ENCODE data around the gene DCPS. TPM values are rescaled to one million over a fixed set of nuclear protein-coding genes. Genes with fewer than 3 reads are reported as not detected.
"Not testable (repeated sequence)": the region's sequence is repeated elsewhere in the genome, so short reads cannot be mapped to it uniquely, and the experiment has no call there.

Gene DCPS
- total RNA-seq, 2 experiments from 2014 or later, result 29.7 to 39.3 TPM

DNA sequence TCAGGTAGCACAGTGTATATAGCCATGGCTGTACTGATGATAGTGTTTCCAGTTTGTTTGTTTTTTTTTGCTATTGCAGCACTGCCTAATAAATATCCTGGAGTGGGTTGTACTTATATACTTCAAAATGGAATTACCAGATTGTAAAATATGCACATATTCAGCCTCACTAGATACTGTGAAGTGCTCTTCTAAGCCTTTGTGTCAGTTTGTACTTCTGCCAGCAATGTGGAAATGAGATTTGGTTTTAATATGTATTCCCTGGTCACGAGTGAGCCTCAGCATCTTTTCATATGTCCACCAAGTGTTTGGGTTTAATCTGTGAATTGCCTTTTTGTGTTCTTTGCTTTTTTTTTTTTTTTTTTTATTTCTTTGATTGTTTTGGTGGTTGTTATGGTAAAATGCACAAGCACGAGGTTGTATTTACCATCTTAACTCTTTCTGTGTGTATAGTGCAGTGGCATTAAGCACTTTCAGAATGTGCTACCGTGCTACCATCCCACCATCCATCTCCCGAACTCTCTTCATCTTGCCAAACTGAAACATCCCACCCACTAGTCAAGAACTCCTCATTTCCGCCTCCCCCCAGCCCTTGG is 86.5 kb downstream of the DCPS start:
- ChIA-PET POLR2A (no interaction called here), CTCF (interaction anchor here (0.7 kb wide), 1 partner anchor 448 kb away, joined by 7 read pairs; no protein-coding TSS in a partner anchor)
- Mint-ChIP-seq H3K4me1 (no peaks in the 10 kb centered on the region), H3K27ac (no peak overlapping the region), H3K36me3 (ENCODE audit: low read depth) (no peaks in the 10 kb centered on the region), H3K9me3 (ENCODE audit: low read depth) (no peaks in the 10 kb centered on the region), H3K27me3 (no peaks in the 10 kb centered on the region), H3K4me3 (no peak overlapping the region)
- no peak for DNase-seq
- no peak for ATAC-seq
- intact Hi-C loops (cut with DNase I, micrococcal nuclease), result no loop called here

DNA sequence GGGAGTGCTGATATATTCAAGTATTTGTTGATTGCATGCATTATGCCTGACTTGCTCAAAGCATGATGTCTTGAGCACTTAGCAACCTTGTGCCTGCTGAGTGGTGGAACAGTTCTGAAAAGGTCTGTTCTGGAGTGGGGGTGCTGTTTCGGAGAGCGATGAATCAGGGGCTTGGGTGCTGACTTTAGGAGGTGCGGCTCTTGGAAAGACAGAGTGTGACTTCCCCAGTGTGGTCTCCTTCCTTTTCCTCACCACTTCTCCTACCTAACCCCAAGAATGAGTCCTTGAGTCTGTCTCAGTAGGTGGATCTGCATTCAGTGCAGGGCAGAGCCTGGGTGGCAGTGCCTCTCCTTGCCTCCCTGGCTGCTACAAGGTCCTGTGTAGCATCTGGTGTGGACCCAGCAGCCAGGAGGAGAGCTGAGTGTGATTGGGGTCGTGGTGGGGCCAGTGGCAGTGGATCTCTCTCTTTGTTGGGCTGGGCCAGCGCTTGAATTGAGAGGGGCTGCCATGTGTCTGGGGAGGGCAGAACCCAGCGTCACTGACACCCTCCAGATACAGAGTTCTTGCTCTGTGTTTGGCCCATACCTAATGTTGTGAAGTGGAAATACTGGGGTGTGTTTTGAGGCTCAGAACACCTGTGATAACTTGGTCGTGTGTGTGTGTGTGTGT is 87.6 kb downstream of the DCPS start:
- intact Hi-C loops (cut with DNase I, micrococcal nuclease), result no loop called here
- no peaks in the 10 kb centered on the region for H3K9me3 Mint-ChIP-seq (ENCODE audit: low read depth)
- ChIA-PET POLR2A (no interaction called here), CTCF (no interaction called here)
- H3K4me3 Mint-ChIP-seq, result no peak overlapping the region
- H3K27me3 Mint-ChIP-seq, result no peaks in the 10 kb centered on the region
- DNase-seq (no peak), ATAC-seq (no peak)
- no peaks in the 10 kb centered on the region for H3K4me1 Mint-ChIP-seq
- H3K27ac Mint-ChIP-seq, result no peak overlapping the region
- H3K36me3 Mint-ChIP-seq (ENCODE audit: low read depth), result no peaks in the 10 kb centered on the region

DNA sequence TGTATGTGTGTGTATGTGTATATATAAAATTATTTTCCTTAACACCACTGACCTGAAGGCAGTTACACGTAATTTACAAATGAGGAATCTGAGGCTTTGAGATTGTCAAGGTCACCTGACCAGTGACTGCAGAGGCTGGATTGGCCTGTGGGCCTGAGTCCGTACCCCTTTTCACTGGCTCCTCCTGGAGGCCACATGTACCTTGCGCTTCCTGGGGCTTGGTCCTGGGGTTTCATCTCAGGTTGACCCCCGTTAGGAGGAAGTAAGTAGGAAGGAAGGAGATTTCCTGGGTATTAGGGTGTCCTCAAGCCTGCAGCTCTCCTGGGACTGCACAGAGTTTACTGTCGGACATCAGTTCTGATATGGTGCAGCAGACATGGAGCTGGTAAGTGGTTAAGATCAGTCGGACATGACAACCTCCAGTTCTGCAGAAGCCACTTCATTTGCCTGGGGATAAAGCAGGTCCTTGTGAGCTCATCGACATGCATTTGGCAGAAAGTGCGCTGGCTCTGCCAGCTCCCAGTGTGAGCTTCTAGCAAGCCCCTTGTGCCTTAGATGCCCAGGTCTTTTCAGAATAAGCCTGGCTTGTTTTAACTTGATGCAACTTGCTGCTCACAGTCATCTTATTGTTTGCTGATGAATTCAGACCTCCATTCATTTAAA is 88.2 kb downstream of the DCPS start:
- no peaks in the 10 kb centered on the region for H3K9me3 Mint-ChIP-seq (ENCODE audit: low read depth)
- H3K36me3 Mint-ChIP-seq (ENCODE audit: low read depth), result no peaks in the 10 kb centered on the region
- H3K4me3 Mint-ChIP-seq, result no peak overlapping the region
- DNase-seq (no peak), ATAC-seq (no peak)
- intact Hi-C loops (cut with DNase I, micrococcal nuclease), result no loop called here
- no peak overlapping the region for H3K27ac Mint-ChIP-seq
- H3K27me3 Mint-ChIP-seq, result no peaks in the 10 kb centered on the region
- CTCF ChIA-PET, result no interaction called here
- POLR2A ChIA-PET, result no interaction called here
- H3K4me1 Mint-ChIP-seq, result no peaks in the 10 kb centered on the region

GRCh38 chr11:126392633-126393013 is 88.8 kb downstream of the DCPS start:
- DNase-seq (no peak), ATAC-seq (no peak)
- no peak overlapping the region for H3K4me3 Mint-ChIP-seq
- H3K36me3 Mint-ChIP-seq (ENCODE audit: low read depth), result no peaks in the 10 kb centered on the region
- H3K9me3 Mint-ChIP-seq (ENCODE audit: low read depth), result no peaks in the 10 kb centered on the region
- ChIA-PET CTCF (no interaction called here), POLR2A (no interaction called here)
- no peak overlapping the region for H3K27ac Mint-ChIP-seq
- no peaks in the 10 kb centered on the region for H3K4me1 Mint-ChIP-seq
- no peaks in the 10 kb centered on the region for H3K27me3 Mint-ChIP-seq
- intact Hi-C loops (cut with DNase I, micrococcal nuclease), result no loop called here

DNA sequence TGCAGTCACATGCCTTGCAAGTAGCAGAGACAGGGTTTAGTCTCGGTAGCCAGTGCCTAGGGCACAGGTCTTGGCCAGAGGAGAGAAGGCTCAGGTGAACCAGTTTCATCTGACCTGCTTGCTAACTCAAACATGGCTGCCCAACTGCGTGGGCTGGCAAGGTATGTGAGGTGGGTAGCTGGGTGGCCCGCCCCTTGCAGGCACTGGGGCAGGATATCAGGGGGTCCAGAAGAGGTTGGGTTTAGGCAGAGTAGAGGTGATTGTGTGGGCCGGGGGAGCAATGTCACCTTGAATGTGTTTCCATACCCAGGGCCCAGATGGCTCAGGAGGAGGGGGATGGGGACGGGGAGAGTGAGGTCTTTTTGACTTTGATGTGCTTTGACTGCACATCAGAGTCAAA is 89.3 kb downstream of the DCPS start:
- no peak overlapping the region for H3K27ac Mint-ChIP-seq
- H3K27me3 Mint-ChIP-seq, result no peaks in the 10 kb centered on the region
- CTCF ChIA-PET, result no interaction called here
- no peaks in the 10 kb centered on the region for H3K36me3 Mint-ChIP-seq (ENCODE audit: low read depth)
- POLR2A ChIA-PET, result no interaction called here
- no peaks in the 10 kb centered on the region for H3K9me3 Mint-ChIP-seq (ENCODE audit: low read depth)
- H3K4me3 Mint-ChIP-seq, result no peak overlapping the region
- H3K4me1 Mint-ChIP-seq, result no peaks in the 10 kb centered on the region
- intact Hi-C loops (cut with DNase I, micrococcal nuclease), result no loop called here
- DNase-seq (no peak), ATAC-seq (no peak)

GRCh38 chr11:126394036-126394435 is 90.2 kb downstream of the DCPS start:
- CTCF ChIA-PET, result no interaction called here
- no peak overlapping the region for H3K27ac Mint-ChIP-seq
- H3K4me3 Mint-ChIP-seq, result no peak overlapping the region

DNA sequence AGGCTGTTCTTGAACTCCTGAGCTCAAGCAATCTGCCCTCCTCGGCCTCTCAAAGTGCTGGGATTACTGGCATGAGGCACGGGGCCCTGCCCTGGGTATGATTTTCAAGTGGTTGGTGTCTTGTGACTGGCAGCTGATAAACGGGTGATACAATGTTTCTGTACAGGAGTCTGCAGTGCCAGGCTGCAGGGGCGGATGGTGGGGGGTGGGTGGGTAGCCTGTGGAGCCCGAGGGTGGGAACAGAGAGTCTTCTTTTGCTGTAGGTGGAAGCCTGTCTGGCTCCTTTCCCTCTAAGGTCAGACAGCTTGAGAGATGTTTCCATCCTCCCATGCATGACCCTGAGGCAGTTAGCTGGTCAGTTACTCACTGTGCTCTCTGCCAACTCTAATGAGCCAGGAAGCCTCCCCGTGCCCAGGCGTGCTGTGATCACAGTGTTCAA is 90.8 kb downstream of the DCPS start:
- DNase-seq; H3K36me3 Mint-ChIP-seq (ENCODE audit: low read depth); ATAC-seq; POLR2A ChIA-PET; H3K4me1 Mint-ChIP-seq; H3K27ac Mint-ChIP-seq; intact Hi-C loops (cut with DNase I, micrococcal nuclease); H3K4me3 Mint-ChIP-seq; CTCF ChIA-PET; H3K27me3 Mint-ChIP-seq; H3K9me3 Mint-ChIP-seq (ENCODE audit: low read depth): not testable (repeated sequence)

More at GRCh38 chr11:126394036-126394435, 90.2 kb downstream of the DCPS start:
- no peak for ATAC-seq
- POLR2A ChIA-PET, result no interaction called here
- Mint-ChIP-seq H3K27me3 (no peaks in the 10 kb centered on the region), H3K9me3 (ENCODE audit: low read depth) (no peaks in the 10 kb centered on the region), H3K4me1 (no peaks in the 10 kb centered on the region), H3K36me3 (ENCODE audit: low read depth) (no peaks in the 10 kb centered on the region)
- DNase-seq, result no peak
- intact Hi-C loops (cut with DNase I, micrococcal nuclease), result no loop called here

Other genes with a start within 250 kb of the DCPS start
- gene CDON, start 241.2 kb upstream of the DCPS start, total RNA-seq, result 1 to 10 TPM; 1.8 to 3.2 TPM
- 10 to 100 TPM; 31.0 to 33.9 TPM for gene RPUSD4, start 92.4 kb upstream of the DCPS start, total RNA-seq
- 1 to 10 TPM; 8.9 to 9.0 TPM for gene FAM118B, start 92.3 kb upstream of the DCPS start, total RNA-seq
- 100 to 1,000 TPM; 131 to 139 TPM for gene SRPRA, start 35.2 kb upstream of the DCPS start, total RNA-seq
- 10 to 100 TPM; 39.0 to 43.7 TPM for gene FOXRED1, start 34.9 kb upstream of the DCPS start, total RNA-seq
- gene TIRAP, start 21.0 kb upstream of the DCPS start, total RNA-seq, result 1 to 10 TPM; 5.3 to 7.5 TPM
- 1 to 10 TPM; 7.5 to 9.1 TPM for gene ST3GAL4, start 51.6 kb downstream of the DCPS start, total RNA-seq